ENCODE results near the gene USP20. TPM values are rescaled to one million over a fixed set of nuclear protein-coding genes. Genes with fewer than 3 reads are reported as not detected.

The USP20 gene
- total RNA-seq, 2 donors from 2014 or later = 24.4 to 25.8 TPM

- peaks cover 50% of the 10 kb centered on the region for H3K36me3 Mint-ChIP-seq (ENCODE audit: low read depth)
- H3K9me3 Mint-ChIP-seq = no peaks in the 10 kb centered on the region
- Histone ChIP-seq H3K27me3 (ENCODE audit: control insufficient read depth, insufficient read depth, low read length, poor library complexity, severe bottlenecking) (no peaks in the 10 kb centered on the region), H3K4me3 (ENCODE audit: low read length) (no peak overlapping the region), H3K9me3 (ENCODE audit: control insufficient read depth, low read length) (no peaks in the 10 kb centered on the region), H3K27ac (ENCODE audit: low read depth, low read length) (no peak overlapping the region), H3K36me3 (ENCODE audit: control insufficient read depth, insufficient read depth, low read length) (peaks cover 57% of the 10 kb centered on the region), H3K9ac (ENCODE audit: extremely low read depth, low read length, poor library complexity, severe bottlenecking) (no peak overlapping the region), H3K4me1 (ENCODE audit: control insufficient read depth, insufficient read depth, low read length) (no peaks in the 10 kb centered on the region)
- no peak for TF ChIP-seq CTCF (conservative IDR thresholded peaks at IDR 0.05)
- no peak overlapping the region for H3K4me3 Mint-ChIP-seq
- WGBS, 2 experiments (ENCODE audit: insufficient coverage in 1 of 2, insufficient read length in 1 of 2) = 92 to 97% methylated on average over 8 to 10 of the region's 10 CpGs
- no peak overlapping the region for H3K27ac Mint-ChIP-seq
- H3K27me3 Mint-ChIP-seq (ENCODE audit: insufficient read depth) = no peaks in the 10 kb centered on the region
- H3K4me1 Mint-ChIP-seq = peaks cover under 1% of the 10 kb centered on the region
- no peak for DNase-seq
These were observed 6.3 kb upstream of the USP20 start for GRCh38 chr9:129828969-129829368.

DNA sequence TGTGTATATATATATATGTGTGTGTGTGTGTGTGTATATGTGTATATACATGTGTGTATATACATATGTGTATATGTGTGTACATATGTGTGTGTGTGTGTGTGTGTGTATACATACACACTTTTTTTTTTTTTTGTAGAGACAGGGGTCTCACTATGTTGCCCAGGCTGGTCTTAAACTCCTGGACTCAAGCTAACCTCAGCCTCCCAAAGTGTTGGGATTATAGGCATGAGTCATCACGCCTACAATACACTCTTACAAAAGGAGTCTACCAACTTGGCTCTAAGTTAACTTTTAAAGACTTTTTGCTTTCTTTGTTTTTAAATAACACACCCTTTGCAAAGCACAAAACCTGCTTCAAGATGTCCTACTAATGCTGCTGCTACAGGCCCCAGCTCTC lies 2.3 kb upstream of the USP20 start:
- Mint-ChIP-seq H3K36me3 (ENCODE audit: low read depth) (peaks cover 45% of the 10 kb centered on the region), H3K9me3 (no peaks in the 10 kb centered on the region), H3K4me3 (peak overlapping the region; percentile 92), H3K27me3 (ENCODE audit: insufficient read depth) (peaks cover 1% of the 10 kb centered on the region), H3K4me1 (peaks cover 15% of the 10 kb centered on the region), H3K27ac (no peak overlapping the region)
- no peaks in the 10 kb centered on the region for H3K27me3 ChIP-seq (ENCODE audit: control insufficient read depth, insufficient read depth, low read length, poor library complexity, severe bottlenecking)
- peaks cover 55% of the 10 kb centered on the region for H3K36me3 ChIP-seq (ENCODE audit: control insufficient read depth, insufficient read depth, low read length)
- H3K4me1 ChIP-seq (ENCODE audit: control insufficient read depth, insufficient read depth, low read length) = no peaks in the 10 kb centered on the region
- H3K4me3 ChIP-seq (ENCODE audit: low read length) = no peak overlapping the region
- H3K27ac ChIP-seq (ENCODE audit: low read depth, low read length) = no peak overlapping the region
- TF ChIP-seq CTCF (conservative IDR thresholded peaks at IDR 0.05) = no peak
- no peak overlapping the region for H3K9ac ChIP-seq (ENCODE audit: extremely low read depth, low read length, poor library complexity, severe bottlenecking)
- no peaks in the 10 kb centered on the region for H3K9me3 ChIP-seq (ENCODE audit: control insufficient read depth, low read length)
- 100% methylated on average over 1 of the region's 1 CpG for WGBS, 2 experiments (ENCODE audit: insufficient coverage in 1 of 2, insufficient read length in 1 of 2)
- DNase-seq = no peak

DNA sequence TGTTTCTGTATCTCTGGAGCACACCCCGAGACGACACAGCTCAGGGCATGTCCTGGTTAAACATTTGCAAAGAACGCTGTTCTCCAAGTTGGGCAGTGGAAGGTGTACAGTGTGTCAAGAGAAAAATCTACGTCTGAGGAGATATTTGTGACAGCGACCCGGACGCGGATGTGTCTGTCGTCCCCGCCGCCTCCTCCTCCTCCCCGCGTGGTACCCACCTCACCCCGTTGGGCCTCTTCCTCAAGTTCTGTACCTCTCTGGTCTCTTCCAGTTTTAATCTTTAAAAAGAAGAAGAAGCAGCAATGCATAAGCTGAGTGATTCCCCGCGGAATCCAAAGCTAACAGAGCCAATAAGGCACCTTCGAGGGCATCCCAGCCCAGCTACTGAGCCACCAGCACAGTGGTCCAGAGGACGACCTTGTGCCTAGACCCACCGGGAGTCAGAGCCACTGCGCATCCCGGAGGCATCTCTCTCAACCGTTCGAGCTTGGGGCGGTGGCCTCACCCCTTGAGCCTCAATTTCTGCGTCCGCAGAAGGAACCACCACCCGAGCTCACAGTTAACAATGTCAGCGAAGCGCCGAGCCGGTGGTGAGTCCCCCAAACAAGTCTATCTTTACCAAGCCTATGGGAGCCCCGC lies 650 bp upstream of the USP20 start:
- H3K4me3 ChIP-seq (ENCODE audit: low read length) = peak overlapping the region; percentile 92
- Mint-ChIP-seq H3K36me3 (ENCODE audit: low read depth) (peaks cover 29% of the 10 kb centered on the region), H3K27ac (peak overlapping the region; percentile 97), H3K4me1 (peaks cover 20% of the 10 kb centered on the region), H3K4me3 (peak overlapping the region; percentile 92), H3K27me3 (ENCODE audit: insufficient read depth) (peaks cover 1% of the 10 kb centered on the region), H3K9me3 (no peaks in the 10 kb centered on the region)
- 6 to 7% methylated on average over 18 to 32 of the region's 32 CpGs for WGBS, 2 experiments (ENCODE audit: insufficient coverage in 1 of 2, insufficient read length in 1 of 2)
- no peaks in the 10 kb centered on the region for H3K27me3 ChIP-seq (ENCODE audit: control insufficient read depth, insufficient read depth, low read length, poor library complexity, severe bottlenecking)
- peak overlapping the region; percentile 44 for H3K9ac ChIP-seq (ENCODE audit: extremely low read depth, low read length, poor library complexity, severe bottlenecking)
- H3K27ac ChIP-seq (ENCODE audit: low read depth, low read length) = no peak overlapping the region
- DNase-seq = no peak
- no peak for TF ChIP-seq CTCF (conservative IDR thresholded peaks at IDR 0.05)
- no peaks in the 10 kb centered on the region for H3K9me3 ChIP-seq (ENCODE audit: control insufficient read depth, low read length)
- H3K4me1 ChIP-seq (ENCODE audit: control insufficient read depth, insufficient read depth, low read length) = no peaks in the 10 kb centered on the region
- H3K36me3 ChIP-seq (ENCODE audit: control insufficient read depth, insufficient read depth, low read length) = peaks cover 40% of the 10 kb centered on the region
